T-helper 22 cell (primary cell): ENCODE measurements around the gene DCC.

Experiments
- DNase-seq: peaks from one replicate; pipeline ENCODE4 v3.0.0-alpha.2; 2020; ENCODE audit warnings: low read depth

DCC gene

GRCh38 chr18:52700816-52701215 lies 360.8 kb downstream of the DCC start:
- DNase-seq = no peak

GRCh38 chr18:52701219-52701935 lies 361.4 kb downstream of the DCC start:
- no peak for DNase-seq

- no peak for DNase-seq
Measured at GRCh38 chr18:52715421-52715820, 375.4 kb downstream of the DCC start.

GRCh38 chr18:52715991-52716390 lies 376.0 kb downstream of the DCC start:
- no peak for DNase-seq

- DNase-seq = no peak
Measured at GRCh38 chr18:52716973-52717372, 377.0 kb downstream of the DCC start.

GRCh38 chr18:52722904-52723303 lies 382.9 kb downstream of the DCC start:
- no peak for DNase-seq

- DNase-seq = no peak
Measured at GRCh38 chr18:52723550-52723970, 383.6 kb downstream of the DCC start.

- no peak for DNase-seq
Measured at GRCh38 chr18:52730972-52731619, 391.1 kb downstream of the DCC start.

- DNase-seq = no peak
Measured at GRCh38 chr18:52738946-52739345, 398.9 kb downstream of the DCC start.

GRCh38 chr18:52746986-52747385 lies 407.0 kb downstream of the DCC start:
- DNase-seq = no peak

GRCh38 chr18:52747869-52748268 lies 407.9 kb downstream of the DCC start:
- DNase-seq = no peak

- DNase-seq = no peak
Measured at GRCh38 chr18:52748343-52748742, 408.3 kb downstream of the DCC start.

- no peak for DNase-seq
Measured at GRCh38 chr18:52749542-52749941, 409.5 kb downstream of the DCC start.

- no peak for DNase-seq
Measured at GRCh38 chr18:52750995-52751394, 411.0 kb downstream of the DCC start.

GRCh38 chr18:52764316-52764715 lies 424.3 kb downstream of the DCC start:
- DNase-seq = no peak

GRCh38 chr18:52766002-52766545 lies 426.1 kb downstream of the DCC start:
- no peak for DNase-seq

GRCh38 chr18:52781113-52781512 lies 441.1 kb downstream of the DCC start:
- DNase-seq = no peak

GRCh38 chr18:52791321-52791720 lies 451.3 kb downstream of the DCC start:
- DNase-seq = no peak

- no peak for DNase-seq
Measured at GRCh38 chr18:52812834-52813233, 472.8 kb downstream of the DCC start.

GRCh38 chr18:52813635-52814416 lies 473.8 kb downstream of the DCC start:
- no peak for DNase-seq

- DNase-seq = no peak
Measured at GRCh38 chr18:52815651-52816050, 475.7 kb downstream of the DCC start.

GRCh38 chr18:52816121-52816520 lies 476.1 kb downstream of the DCC start:
- no peak for DNase-seq

- no peak for DNase-seq
Measured at GRCh38 chr18:52822160-52822559, 482.2 kb downstream of the DCC start.
